Lower lobe of right lung (tissue), 2 donors: ENCODE measurements around the gene SIM2. TPM values are rescaled to one million over a fixed set of nuclear protein-coding genes. Genes with fewer than 3 reads are reported as not detected.

Experiments
- ATAC-seq, 2 donors: fragments of 200-7000 bp; cut with Tn5 transposase; one replicate each; pipeline ENCODE4 v1.9.1; 2020 to 2022; ENCODE audit warnings: mild to moderate bottlenecking in 2 of 2, moderate library complexity in 2 of 2
- DNase-seq: peaks from one replicate; pipeline ENCODE4 v3.0.0-alpha.2; 2020
- H3K27ac ChIP-seq: fragments of 200-600 bp; one replicate; pipeline ENCODE4 v1.8.0; 2022
- H3K27me3 ChIP-seq: fragments of 200-600 bp; one replicate; pipeline ENCODE4 v1.8.0; 2022; ENCODE audit warnings: low read depth
- H3K36me3 ChIP-seq: fragments of 200-600 bp; one replicate; pipeline ENCODE4 v1.8.0; 2022; ENCODE audit warnings: mild to moderate bottlenecking
- H3K4me1 ChIP-seq: fragments of 200-600 bp; one replicate; pipeline ENCODE4 v1.8.0; 2022
- H3K4me3 ChIP-seq: fragments of 200-600 bp; one replicate; pipeline ENCODE4 v1.8.0; 2022; ENCODE audit warnings: mild to moderate bottlenecking
- H3K9me3 ChIP-seq: fragments of 200-600 bp; one replicate; pipeline ENCODE4 v1.8.0; 2022
- intact Hi-C: fragments of 100-400 bp; cut with DNase I; formaldehyde crosslinking; loops from one replicate; pipeline ENCODE4 v1.11.0; 2022
- total RNA-seq: library from RNA; stranded (reverse); fragmentation: NEBNext Ultra II Directional; extraction: Animal tissue kit (Norgen Biotek cat#: 25700); gene quantifications from one replicate; pipeline ENCODE4 v1.2.1, GENCODE V29; 2021
- TF ChIP-seq, protein P1 (sequence below): fragments of 200-600 bp; IDR thresholded peaks from one replicate; pipeline ENCODE4 v1.8.0; 2022; ENCODE audit warnings: antibody characterized with exemption, mild to moderate bottlenecking
- donor health status: DM: no; HTN: yes; CAD: no; lungs with severe emphysema.

Gene SIM2
- total RNA-seq, 1 donor from 2014 or later: not detected

GRCh38 chr21:36753556-36753955 is 54.6 kb downstream of the SIM2 start:
- peaks cover 12% of the 10 kb centered on the region for H3K36me3 ChIP-seq
- H3K4me1 ChIP-seq: peaks cover 6% of the 10 kb centered on the region
- no peak for DNase-seq
- TF ChIP-seq, protein P1, sequence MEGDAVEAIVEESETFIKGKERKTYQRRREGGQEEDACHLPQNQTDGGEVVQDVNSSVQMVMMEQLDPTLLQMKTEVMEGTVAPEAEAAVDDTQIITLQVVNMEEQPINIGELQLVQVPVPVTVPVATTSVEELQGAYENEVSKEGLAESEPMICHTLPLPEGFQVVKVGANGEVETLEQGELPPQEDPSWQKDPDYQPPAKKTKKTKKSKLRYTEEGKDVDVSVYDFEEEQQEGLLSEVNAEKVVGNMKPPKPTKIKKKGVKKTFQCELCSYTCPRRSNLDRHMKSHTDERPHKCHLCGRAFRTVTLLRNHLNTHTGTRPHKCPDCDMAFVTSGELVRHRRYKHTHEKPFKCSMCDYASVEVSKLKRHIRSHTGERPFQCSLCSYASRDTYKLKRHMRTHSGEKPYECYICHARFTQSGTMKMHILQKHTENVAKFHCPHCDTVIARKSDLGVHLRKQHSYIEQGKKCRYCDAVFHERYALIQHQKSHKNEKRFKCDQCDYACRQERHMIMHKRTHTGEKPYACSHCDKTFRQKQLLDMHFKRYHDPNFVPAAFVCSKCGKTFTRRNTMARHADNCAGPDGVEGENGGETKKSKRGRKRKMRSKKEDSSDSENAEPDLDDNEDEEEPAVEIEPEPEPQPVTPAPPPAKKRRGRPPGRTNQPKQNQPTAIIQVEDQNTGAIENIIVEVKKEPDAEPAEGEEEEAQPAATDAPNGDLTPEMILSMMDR: no peak
- H3K27me3 ChIP-seq: peaks cover 3% of the 10 kb centered on the region
- no peak for ATAC-seq
- no peak overlapping the region for H3K27ac ChIP-seq
- intact Hi-C loops: no loop called here
- H3K9me3 ChIP-seq: no peaks in the 10 kb centered on the region
- H3K4me3 ChIP-seq: no peak overlapping the region

- H3K9me3 ChIP-seq: no peaks in the 10 kb centered on the region
- no peak for ATAC-seq
These were observed 55.5 kb downstream of the SIM2 start for GRCh38 chr21:36754241-36754898.

DNA sequence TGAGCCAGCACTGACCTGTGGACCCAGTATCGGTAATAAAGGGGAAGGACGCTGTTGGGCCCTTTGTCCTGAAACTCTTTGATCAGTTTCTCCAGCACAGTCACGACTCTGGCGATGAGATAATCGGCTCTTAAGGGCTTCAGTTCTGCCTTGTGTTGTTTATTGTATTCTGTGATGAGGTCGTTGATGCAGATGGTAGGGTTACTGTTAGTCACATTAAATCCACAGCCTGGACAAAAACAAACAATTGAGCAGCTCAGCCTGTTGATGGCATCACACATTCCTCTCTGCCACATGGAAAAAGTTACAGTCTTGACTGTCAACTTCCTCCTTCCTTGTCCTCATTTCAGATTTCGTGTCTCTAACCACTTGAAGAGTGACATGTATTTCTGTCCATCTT is 57.6 kb downstream of the SIM2 start:
- ATAC-seq: no peak
- intact Hi-C loops: no loop called here

More at GRCh38 chr21:36754241-36754898, 55.5 kb downstream of the SIM2 start:
- peaks cover 6% of the 10 kb centered on the region for H3K4me1 ChIP-seq
- TF ChIP-seq, protein P1: no peak
- H3K27me3 ChIP-seq: no peaks in the 10 kb centered on the region
- no peak overlapping the region for H3K4me3 ChIP-seq
- intact Hi-C loops: no loop called here
- peaks cover 20% of the 10 kb centered on the region for H3K36me3 ChIP-seq
- DNase-seq: no peak
- H3K27ac ChIP-seq: no peak overlapping the region

GRCh38 chr21:36757196-36757595 is 58.3 kb downstream of the SIM2 start:
- no peak overlapping the region for H3K4me3 ChIP-seq
- H3K36me3 ChIP-seq: peaks cover 23% of the 10 kb centered on the region
- intact Hi-C loops: no loop called here
- ATAC-seq (no peak), DNase-seq (no peak)
- no peak overlapping the region for H3K27ac ChIP-seq
- no peaks in the 10 kb centered on the region for H3K4me1 ChIP-seq
- TF ChIP-seq, protein P1: no peak
- no peaks in the 10 kb centered on the region for H3K9me3 ChIP-seq
- H3K27me3 ChIP-seq: no peaks in the 10 kb centered on the region

More for the DNA sequence above, 57.6 kb downstream of the SIM2 start:
- no peaks in the 10 kb centered on the region for H3K27me3 ChIP-seq
- DNase-seq: no peak
- H3K36me3 ChIP-seq: peaks cover 23% of the 10 kb centered on the region
- TF ChIP-seq, protein P1: no peak
- no peaks in the 10 kb centered on the region for H3K4me1 ChIP-seq
- no peak overlapping the region for H3K4me3 ChIP-seq
- no peak overlapping the region for H3K27ac ChIP-seq
- no peaks in the 10 kb centered on the region for H3K9me3 ChIP-seq

DNA sequence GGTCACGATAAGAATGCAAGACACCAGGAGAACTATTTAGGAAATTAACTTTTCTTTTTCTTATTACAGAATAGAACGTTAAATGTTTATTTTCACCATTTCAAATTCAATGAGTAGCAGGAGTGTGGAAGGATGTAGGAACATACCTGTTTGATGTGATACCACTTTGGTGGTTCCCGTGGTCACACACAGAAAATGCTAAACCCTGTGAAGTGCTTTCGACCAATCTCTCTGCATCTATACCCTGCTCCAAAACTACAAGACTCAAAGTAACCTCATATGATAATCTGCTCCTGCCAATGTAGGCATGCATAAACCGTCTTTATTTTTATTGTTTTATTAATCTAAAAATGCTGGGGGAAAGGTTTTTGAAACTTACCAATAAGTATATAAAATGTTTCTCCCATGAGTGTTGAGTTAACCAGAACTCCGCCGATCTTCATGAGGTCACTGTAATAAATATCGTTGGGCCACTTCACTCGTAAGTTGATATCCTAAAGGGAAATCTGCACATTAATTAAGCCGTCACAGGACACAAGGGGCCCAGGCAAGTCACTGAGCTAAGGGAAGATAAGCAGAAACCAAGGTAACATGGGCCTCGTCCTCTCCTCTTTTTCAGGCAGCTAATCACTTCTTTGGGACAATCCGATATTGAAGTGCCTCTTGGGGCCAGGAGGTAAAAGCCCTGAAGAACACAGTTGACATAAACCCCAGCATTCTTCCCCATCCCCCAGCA is 60.6 kb downstream of the SIM2 start:
- Histone ChIP-seq H3K27ac (no peak overlapping the region), H3K4me3 (no peak overlapping the region), H3K9me3 (no peaks in the 10 kb centered on the region), H3K36me3 (peaks cover 17% of the 10 kb centered on the region), H3K27me3 (no peaks in the 10 kb centered on the region), H3K4me1 (no peaks in the 10 kb centered on the region)
- ATAC-seq (no peak), DNase-seq (no peak)
- intact Hi-C loops: no loop called here
- TF ChIP-seq, protein P1: no peak
